Thyroid gland (tissue), 4 donors: ENCODE measurements around the gene ARHGAP24.

ENCODE experiments used
- POLR2A ChIP-seq, 2 donors: fragments of 450-650 bp; IDR thresholded peaks; one replicate each; pipeline ENCODE4 v1.6.1; 2017; ENCODE audit warnings: antibody characterized with exemption in 2 of 2, mild to moderate bottlenecking in 2 of 2, moderate library complexity in 1 of 2
- TF ChIP-seq, protein P1 (sequence below), 6 experiments: fragments of 200-600 bp in 3 of 6; fragments of 450-650 bp in 3 of 6; sonication (generic) in 3 of 6; IDR thresholded peaks; one replicate each; pipeline ENCODE4 v1.5.1; 2016 to 2019; ENCODE audit warnings: antibody characterized with exemption in 6 of 6, mild to moderate bottlenecking in 2 of 6, inconsistent platforms in 1 of 6, moderate library complexity in 1 of 6

DNA sequence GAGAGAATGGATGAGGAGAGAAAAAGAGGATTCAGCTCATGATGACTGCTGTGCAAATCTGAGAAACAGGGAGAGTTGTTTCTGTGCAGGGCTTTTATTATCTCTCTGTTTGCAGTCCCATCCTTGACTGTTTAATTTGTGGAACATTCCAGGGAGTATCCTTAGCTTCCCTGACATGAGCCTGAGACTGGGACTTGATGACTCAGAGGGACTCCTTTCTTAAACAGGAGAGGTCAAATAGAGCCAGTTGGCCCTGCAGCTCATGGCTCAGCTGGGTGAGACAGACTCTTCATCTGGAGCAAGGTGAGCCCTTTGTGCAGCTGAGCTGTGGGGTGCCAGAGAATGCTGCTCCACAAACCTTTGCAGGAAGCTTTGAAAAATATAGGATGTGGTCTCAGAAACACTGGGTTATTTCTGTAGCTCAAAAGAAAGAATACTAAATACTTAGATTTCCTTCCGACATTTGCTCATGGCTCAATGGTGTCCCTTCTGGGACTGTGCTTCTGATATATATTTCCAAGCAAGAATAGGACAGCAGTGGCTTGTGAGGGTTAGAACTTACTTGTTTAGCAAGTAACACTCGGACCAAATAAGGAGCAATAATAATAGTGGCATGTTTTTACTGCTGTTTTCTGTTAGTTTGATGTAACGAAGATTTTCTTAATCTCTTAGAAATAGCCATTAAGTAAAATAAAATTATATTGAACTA, 14.5 kb downstream of the ARHGAP24 start:
- TF ChIP-seq, protein P1, sequence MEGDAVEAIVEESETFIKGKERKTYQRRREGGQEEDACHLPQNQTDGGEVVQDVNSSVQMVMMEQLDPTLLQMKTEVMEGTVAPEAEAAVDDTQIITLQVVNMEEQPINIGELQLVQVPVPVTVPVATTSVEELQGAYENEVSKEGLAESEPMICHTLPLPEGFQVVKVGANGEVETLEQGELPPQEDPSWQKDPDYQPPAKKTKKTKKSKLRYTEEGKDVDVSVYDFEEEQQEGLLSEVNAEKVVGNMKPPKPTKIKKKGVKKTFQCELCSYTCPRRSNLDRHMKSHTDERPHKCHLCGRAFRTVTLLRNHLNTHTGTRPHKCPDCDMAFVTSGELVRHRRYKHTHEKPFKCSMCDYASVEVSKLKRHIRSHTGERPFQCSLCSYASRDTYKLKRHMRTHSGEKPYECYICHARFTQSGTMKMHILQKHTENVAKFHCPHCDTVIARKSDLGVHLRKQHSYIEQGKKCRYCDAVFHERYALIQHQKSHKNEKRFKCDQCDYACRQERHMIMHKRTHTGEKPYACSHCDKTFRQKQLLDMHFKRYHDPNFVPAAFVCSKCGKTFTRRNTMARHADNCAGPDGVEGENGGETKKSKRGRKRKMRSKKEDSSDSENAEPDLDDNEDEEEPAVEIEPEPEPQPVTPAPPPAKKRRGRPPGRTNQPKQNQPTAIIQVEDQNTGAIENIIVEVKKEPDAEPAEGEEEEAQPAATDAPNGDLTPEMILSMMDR (IDR thresholded peaks at IDR 0.05) = no peak
- no peak for TF ChIP-seq POLR2A (IDR thresholded peaks at IDR 0.05)
